GM21576 (cell line): ENCODE measurements around the gene FOXO6.

Experiments
- ATAC-seq: cut with Tn5 transposase; IDR thresholded peaks from one replicate; pipeline ENCODE4 v1.9.1; 2021; ENCODE audit warnings: mild to moderate bottlenecking, moderate library complexity; ENCODE audit not compliant: unreplicated experiment

Gene FOXO6

GRCh38 chr1:41364442-41365319, 3.4 kb downstream of the FOXO6 start:
- ATAC-seq = no peak

GRCh38 chr1:41365320-41365633, 4.0 kb downstream of the FOXO6 start:
- no peak for ATAC-seq

- ATAC-seq = no peak
Observed at GRCh38 chr1:41365772-41366454, 4.7 kb downstream of the FOXO6 start.

- ATAC-seq = no peak
Observed at GRCh38 chr1:41366455-41367287, 5.4 kb downstream of the FOXO6 start.

- ATAC-seq = no peak
Observed at GRCh38 chr1:41367288-41367642, 6.0 kb downstream of the FOXO6 start.

GRCh38 chr1:41368366-41368765, 7.1 kb downstream of the FOXO6 start:
- no peak for ATAC-seq

- ATAC-seq = no peak
Observed at GRCh38 chr1:41368801-41369200, 7.6 kb downstream of the FOXO6 start.

GRCh38 chr1:41369531-41369930, 8.3 kb downstream of the FOXO6 start:
- no peak for ATAC-seq

- ATAC-seq = no peak
Observed at GRCh38 chr1:41370225-41370624, 9.0 kb downstream of the FOXO6 start.

GRCh38 chr1:41370756-41371420, 9.7 kb downstream of the FOXO6 start:
- ATAC-seq = no peak

GRCh38 chr1:41371630-41372599, 10.7 kb downstream of the FOXO6 start:
- ATAC-seq = no peak

GRCh38 chr1:41372600-41372993, 11.4 kb downstream of the FOXO6 start:
- no peak for ATAC-seq

- ATAC-seq = no peak
Observed at GRCh38 chr1:41373373-41373772, 12.1 kb downstream of the FOXO6 start.

- ATAC-seq = no peak
Observed at GRCh38 chr1:41374711-41375110, 13.5 kb downstream of the FOXO6 start.

GRCh38 chr1:41377397-41377796, 16.2 kb downstream of the FOXO6 start:
- ATAC-seq = no peak

GRCh38 chr1:41378222-41378621, 17.0 kb downstream of the FOXO6 start:
- ATAC-seq = no peak

GRCh38 chr1:41378999-41379737, 17.9 kb downstream of the FOXO6 start:
- no peak for ATAC-seq

GRCh38 chr1:41379738-41380130, 18.5 kb downstream of the FOXO6 start:
- no peak for ATAC-seq

GRCh38 chr1:41380195-41380594, 19.0 kb downstream of the FOXO6 start:
- ATAC-seq = no peak
